SU-DHL-6 (cell line): ENCODE data around the gene CD300A.

Source experiments
- H2AFZ ChIP-seq: fragments of 200-600 bp; sonication (generic); 2 replicates; pipeline ENCODE4 v1.6.1; 2014; ENCODE audit warnings: low read depth, mild to moderate bottlenecking, moderate library complexity, mixed read lengths, antibody characterized with exemption, low read length; ENCODE audit not compliant: severe bottlenecking
- H3F3A ChIP-seq: fragments of 200-600 bp; shearing (Covaris generic); 2 replicates; pipeline ENCODE4 v1.6.0; 2016; ENCODE audit warnings: antibody characterized with exemption, mild to moderate bottlenecking; ENCODE audit not compliant: insufficient read depth
- H3K27ac ChIP-seq: fragments of 200-600 bp; sonication (generic); 2 replicates; pipeline ENCODE4 v1.5.1; 2016; ENCODE audit warnings: low read depth, mild to moderate bottlenecking, low read length, moderate library complexity, mixed read lengths
- H3K27me3 ChIP-seq: fragments of 200-600 bp; sonication (generic), shearing (Covaris generic); 2 replicates; pipeline ENCODE4 v1.6.0; 2014; ENCODE audit warnings: mild to moderate bottlenecking, low read length
- H3K36me3 ChIP-seq: fragments of 200-600 bp; sonication (generic); 2 replicates; pipeline ENCODE4 v1.6.1; 2014; ENCODE audit warnings: mild to moderate bottlenecking, low read length, mixed read lengths
- H3K4me2 ChIP-seq: fragments of 300-600, 200-600 bp; shearing (Covaris generic), sonication (generic); 2 replicates; pipeline ENCODE4 v1.6.0; 2014; ENCODE audit warnings: low read length, low read depth, mild to moderate bottlenecking; ENCODE audit not compliant: poor library complexity, severe bottlenecking
- H3K4me3 ChIP-seq: fragments of 200-600 bp; sonication (generic); 2 replicates; pipeline ENCODE4 v1.5.1; 2014; ENCODE audit warnings: antibody characterized with exemption, low read length, mild to moderate bottlenecking, mixed read lengths; ENCODE audit not compliant: insufficient read depth, poor library complexity, severe bottlenecking
- H3K79me2 ChIP-seq: fragments of 200-600 bp; sonication (generic); 2 replicates; pipeline ENCODE4 v1.6.1; 2014; ENCODE audit warnings: mild to moderate bottlenecking, low read length, moderate library complexity; ENCODE audit not compliant: insufficient read depth
- H3K9ac ChIP-seq: fragments of 200-600 bp; sonication (generic); 2 replicates; pipeline ENCODE4 v1.7.0; 2014; ENCODE audit warnings: mild to moderate bottlenecking, low read length
- H3K9me2 ChIP-seq: fragments of 200-600 bp; sonication (generic); replicated peaks from 2 replicates; pipeline ENCODE4 v1.6.1; 2014; ENCODE audit warnings: low read length; ENCODE audit not compliant: insufficient read depth
- H3K9me3 ChIP-seq: fragments of 200-600 bp; sonication (generic); 2 replicates; pipeline ENCODE4 v1.6.1; 2014; ENCODE audit warnings: low read length, mixed read lengths; ENCODE audit not compliant: insufficient read depth
- H4K20me1 ChIP-seq: fragments of 200-600 bp; sonication (generic); 2 replicates; pipeline ENCODE4 v1.6.1; 2014; ENCODE audit warnings: low read depth, mild to moderate bottlenecking, antibody characterized with exemption, low read length, moderate library complexity, mixed read lengths
- EZH2phosphoT487 ChIP-seq: fragments of 200-600 bp; sonication (generic), shearing (Covaris generic); conservative IDR thresholded peaks from 2 replicates; pipeline ENCODE4 v1.6.1; 2018; ENCODE audit warnings: mild to moderate bottlenecking, antibody characterized with exemption, low read length, moderate library complexity, mixed read lengths
- TF ChIP-seq, protein P1 (sequence below): fragments of 200-600 bp; sonication (generic); IDR thresholded peaks from one replicate; pipeline ENCODE4 v1.5.1; 2017; ENCODE audit warnings: antibody characterized with exemption, mild to moderate bottlenecking, low read length, moderate library complexity; ENCODE audit not compliant: insufficient read depth, poor library complexity, severe bottlenecking

The CD300A gene

GRCh38 chr17:74523308-74523707, 56.9 kb downstream of the CD300A start:
- no peaks in the 10 kb centered on the region for H3K9me2 ChIP-seq
- H3K79me2 ChIP-seq: no peaks in the 10 kb centered on the region
- no peak overlapping the region for H3K27ac ChIP-seq
- TF ChIP-seq EZH2phosphoT487: no peak
- TF ChIP-seq, protein P1, sequence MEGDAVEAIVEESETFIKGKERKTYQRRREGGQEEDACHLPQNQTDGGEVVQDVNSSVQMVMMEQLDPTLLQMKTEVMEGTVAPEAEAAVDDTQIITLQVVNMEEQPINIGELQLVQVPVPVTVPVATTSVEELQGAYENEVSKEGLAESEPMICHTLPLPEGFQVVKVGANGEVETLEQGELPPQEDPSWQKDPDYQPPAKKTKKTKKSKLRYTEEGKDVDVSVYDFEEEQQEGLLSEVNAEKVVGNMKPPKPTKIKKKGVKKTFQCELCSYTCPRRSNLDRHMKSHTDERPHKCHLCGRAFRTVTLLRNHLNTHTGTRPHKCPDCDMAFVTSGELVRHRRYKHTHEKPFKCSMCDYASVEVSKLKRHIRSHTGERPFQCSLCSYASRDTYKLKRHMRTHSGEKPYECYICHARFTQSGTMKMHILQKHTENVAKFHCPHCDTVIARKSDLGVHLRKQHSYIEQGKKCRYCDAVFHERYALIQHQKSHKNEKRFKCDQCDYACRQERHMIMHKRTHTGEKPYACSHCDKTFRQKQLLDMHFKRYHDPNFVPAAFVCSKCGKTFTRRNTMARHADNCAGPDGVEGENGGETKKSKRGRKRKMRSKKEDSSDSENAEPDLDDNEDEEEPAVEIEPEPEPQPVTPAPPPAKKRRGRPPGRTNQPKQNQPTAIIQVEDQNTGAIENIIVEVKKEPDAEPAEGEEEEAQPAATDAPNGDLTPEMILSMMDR: no peak
- H2AFZ ChIP-seq: no peak overlapping the region
- H3K27me3 ChIP-seq: no peaks in the 10 kb centered on the region
- no peak overlapping the region for H3K9ac ChIP-seq
- no peaks in the 10 kb centered on the region for H3K36me3 ChIP-seq
- no peak overlapping the region for H3K4me2 ChIP-seq
- no peaks in the 10 kb centered on the region for H3F3A ChIP-seq
- peaks cover 1% of the 10 kb centered on the region; the same call in 1 of the 2 replicates for H3K9me3 ChIP-seq
- no peak overlapping the region for H3K4me3 ChIP-seq
- no peaks in the 10 kb centered on the region for H4K20me1 ChIP-seq

DNA sequence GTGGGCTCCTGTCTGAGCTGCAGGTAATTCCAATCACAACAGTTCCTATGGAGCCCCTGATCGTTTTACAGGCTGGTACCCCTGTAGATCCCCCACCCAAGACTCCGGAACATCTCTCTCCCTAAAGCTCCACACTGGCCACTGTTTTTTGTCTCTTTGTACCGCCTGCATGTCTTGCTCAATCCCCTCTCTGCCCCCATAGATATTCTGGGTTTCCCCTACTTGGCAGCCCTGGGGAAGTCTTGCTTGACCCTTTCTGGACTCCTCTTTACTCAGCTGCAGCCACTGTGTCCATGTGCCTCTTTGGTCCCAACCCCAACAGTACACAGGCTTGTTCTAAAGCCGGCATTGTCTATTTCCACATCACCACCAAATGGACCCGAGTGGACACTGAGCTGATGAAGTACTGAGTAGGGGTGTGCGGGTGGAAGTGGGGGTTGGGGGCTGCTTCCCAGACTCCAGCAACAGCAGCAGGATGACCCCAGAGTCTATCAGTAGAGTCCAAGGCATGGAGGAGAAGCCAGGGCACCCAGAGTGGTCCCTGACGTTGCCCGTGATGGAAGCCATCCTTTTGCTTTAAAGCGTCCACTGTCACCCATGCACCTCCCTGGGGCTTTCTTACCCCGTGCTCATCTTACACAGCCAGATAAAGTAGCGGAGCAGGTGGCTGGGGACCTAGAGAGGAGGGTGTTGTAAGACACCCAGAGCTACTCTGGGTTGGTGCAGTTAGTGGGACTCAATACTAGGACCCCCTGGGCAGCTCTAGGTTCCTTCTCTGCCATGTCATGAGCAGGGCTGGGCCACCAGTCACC, 58.4 kb downstream of the CD300A start:
- H3K36me3 ChIP-seq: no peaks in the 10 kb centered on the region
- no peaks in the 10 kb centered on the region for H3F3A ChIP-seq
- H3K9me3 ChIP-seq: no peaks in the 10 kb centered on the region
- no peaks in the 10 kb centered on the region for H3K79me2 ChIP-seq
- H3K27ac ChIP-seq: no peak overlapping the region
- no peak overlapping the region for H3K4me2 ChIP-seq
- H3K27me3 ChIP-seq: no peaks in the 10 kb centered on the region
- TF ChIP-seq EZH2phosphoT487: no peak
- TF ChIP-seq, protein P1: no peak
- H2AFZ ChIP-seq: no peak overlapping the region
- H3K9me2 ChIP-seq: no peaks in the 10 kb centered on the region
- no peaks in the 10 kb centered on the region for H4K20me1 ChIP-seq
- H3K9ac ChIP-seq: no peak overlapping the region
- no peak overlapping the region for H3K4me3 ChIP-seq

GRCh38 chr17:74525465-74525725, 59.0 kb downstream of the CD300A start:
- H3K4me2 ChIP-seq: no peak overlapping the region
- no peak overlapping the region for H3K27ac ChIP-seq
- no peaks in the 10 kb centered on the region for H4K20me1 ChIP-seq
- H2AFZ ChIP-seq: no peak overlapping the region
- no peak overlapping the region for H3K9ac ChIP-seq
- H3F3A ChIP-seq: no peaks in the 10 kb centered on the region
- TF ChIP-seq, protein P1: no peak
- TF ChIP-seq EZH2phosphoT487: no peak
- no peaks in the 10 kb centered on the region for H3K9me2 ChIP-seq
- H3K4me3 ChIP-seq: no peak overlapping the region
- no peaks in the 10 kb centered on the region for H3K79me2 ChIP-seq
- no peaks in the 10 kb centered on the region for H3K9me3 ChIP-seq
- no peaks in the 10 kb centered on the region for H3K36me3 ChIP-seq
- H3K27me3 ChIP-seq: no peaks in the 10 kb centered on the region
